Calu3 (cell line): ENCODE data around the gene SLAMF1. TPM values are rescaled to one million over a fixed set of nuclear protein-coding genes. Genes with fewer than 3 reads are reported as not detected.

ENCODE experiments used
- BruUV-seq: library from RNA; stranded (reverse); fragments of 400-500 nt; replicated peaks from 2 replicates; lab custom pipeline; 2021; lab: Mats Ljungman, UMichigan
- CTCF ChIA-PET: fragments of 300-600 bp; sonication (Branson Sonifier 250); formaldehyde crosslinking; loops from one replicate; lab custom pipeline; 2022; ENCODE audit warnings: antibody characterized with exemption; lab: Charles Lee
- DNase-seq: peaks from one replicate; pipeline ENCODE4 v3.0.0; 2022
- H3K27ac Mint-ChIP-seq: one replicate; pipeline ENCODE4 v1.8.0; 2022; ENCODE audit warnings: mixed read lengths; ENCODE audit not compliant: unreplicated experiment
- H3K27me3 Mint-ChIP-seq: one replicate; pipeline ENCODE4 v1.8.0; 2022; ENCODE audit warnings: mixed read lengths; ENCODE audit not compliant: unreplicated experiment
- H3K36me3 Mint-ChIP-seq: one replicate; pipeline ENCODE4 v1.8.0; 2022; ENCODE audit warnings: mild to moderate bottlenecking, moderate library complexity, mixed read lengths; ENCODE audit not compliant: insufficient read depth, unreplicated experiment
- H3K4me1 Mint-ChIP-seq: one replicate; pipeline ENCODE4 v1.8.0; 2022; ENCODE audit warnings: mild to moderate bottlenecking, low read depth, mixed read lengths; ENCODE audit not compliant: unreplicated experiment
- H3K4me3 Mint-ChIP-seq: one replicate; pipeline ENCODE4 v1.8.0; 2022; ENCODE audit warnings: mild to moderate bottlenecking, low read depth, moderate library complexity, mixed read lengths; ENCODE audit not compliant: unreplicated experiment
- H3K9me3 Mint-ChIP-seq: one replicate; pipeline ENCODE4 v1.8.0; 2022; ENCODE audit warnings: low read depth, mixed read lengths; ENCODE audit not compliant: unreplicated experiment
- intact Hi-C: fragments of 100-400 bp; cut with micrococcal nuclease; formaldehyde crosslinking; loops from one replicate; pipeline ENCODE4 v1.10.0; 2022; ENCODE audit not compliant: unreplicated experiment
- total RNA-seq: library from RNA; stranded (reverse); gene quantifications from 2 replicates; pipeline ENCODE4 v1.2.3, GENCODE V29; 2022
- TF ChIP-seq, protein P1 (sequence below): fragments of 200-600 bp; IDR thresholded peaks from one replicate; pipeline ENCODE4 v1.8.0; 2022; ENCODE audit warnings: antibody characterized with exemption; ENCODE audit not compliant: unreplicated experiment

SLAMF1 gene
- total RNA-seq, 1 experiment from 2014 or later, result not detected

DNA sequence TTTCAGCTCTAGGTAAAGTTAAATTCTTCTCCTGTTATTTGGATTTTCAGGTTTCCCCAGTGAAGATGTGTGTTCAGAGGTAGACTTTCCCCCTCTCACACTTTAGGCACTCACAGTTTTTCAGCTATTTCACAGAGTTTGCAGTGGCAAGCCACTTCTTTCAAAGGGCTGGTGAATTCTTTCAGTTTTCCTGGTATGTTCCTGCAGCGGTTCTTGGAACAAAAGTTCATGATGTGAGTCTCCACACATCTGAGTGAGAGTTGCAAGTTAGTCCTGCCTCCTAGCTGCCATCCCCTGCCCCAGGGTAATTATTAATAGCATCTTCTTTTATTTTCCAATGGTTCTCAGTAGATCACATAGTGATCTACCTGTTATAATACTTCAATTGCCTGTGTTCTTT is 40.2 kb downstream of the SLAMF1 start:
- intact Hi-C loops, result loop anchor here (1.0 to 5.0 kb wide), 3 partner anchors 64 to 178 kb away; no protein-coding TSS in a partner anchor
- Mint-ChIP-seq H3K9me3 (no peaks in the 10 kb centered on the region), H3K4me3 (no peak overlapping the region), H3K27me3 (peaks cover 70% of the 10 kb centered on the region), H3K4me1 (no peaks in the 10 kb centered on the region), H3K27ac (no peak overlapping the region), H3K36me3 (no peaks in the 10 kb centered on the region)
- CTCF ChIA-PET, result interaction anchor here (0.8 to 2.3 kb wide), 3 partner anchors 10 to 178 kb away, joined by 3 to 23 read pairs (median 7); no protein-coding TSS in a partner anchor
- no TSS peak for BruUV-seq
- no peak for DNase-seq
- TF ChIP-seq, protein P1, sequence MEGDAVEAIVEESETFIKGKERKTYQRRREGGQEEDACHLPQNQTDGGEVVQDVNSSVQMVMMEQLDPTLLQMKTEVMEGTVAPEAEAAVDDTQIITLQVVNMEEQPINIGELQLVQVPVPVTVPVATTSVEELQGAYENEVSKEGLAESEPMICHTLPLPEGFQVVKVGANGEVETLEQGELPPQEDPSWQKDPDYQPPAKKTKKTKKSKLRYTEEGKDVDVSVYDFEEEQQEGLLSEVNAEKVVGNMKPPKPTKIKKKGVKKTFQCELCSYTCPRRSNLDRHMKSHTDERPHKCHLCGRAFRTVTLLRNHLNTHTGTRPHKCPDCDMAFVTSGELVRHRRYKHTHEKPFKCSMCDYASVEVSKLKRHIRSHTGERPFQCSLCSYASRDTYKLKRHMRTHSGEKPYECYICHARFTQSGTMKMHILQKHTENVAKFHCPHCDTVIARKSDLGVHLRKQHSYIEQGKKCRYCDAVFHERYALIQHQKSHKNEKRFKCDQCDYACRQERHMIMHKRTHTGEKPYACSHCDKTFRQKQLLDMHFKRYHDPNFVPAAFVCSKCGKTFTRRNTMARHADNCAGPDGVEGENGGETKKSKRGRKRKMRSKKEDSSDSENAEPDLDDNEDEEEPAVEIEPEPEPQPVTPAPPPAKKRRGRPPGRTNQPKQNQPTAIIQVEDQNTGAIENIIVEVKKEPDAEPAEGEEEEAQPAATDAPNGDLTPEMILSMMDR, result no peak

DNA sequence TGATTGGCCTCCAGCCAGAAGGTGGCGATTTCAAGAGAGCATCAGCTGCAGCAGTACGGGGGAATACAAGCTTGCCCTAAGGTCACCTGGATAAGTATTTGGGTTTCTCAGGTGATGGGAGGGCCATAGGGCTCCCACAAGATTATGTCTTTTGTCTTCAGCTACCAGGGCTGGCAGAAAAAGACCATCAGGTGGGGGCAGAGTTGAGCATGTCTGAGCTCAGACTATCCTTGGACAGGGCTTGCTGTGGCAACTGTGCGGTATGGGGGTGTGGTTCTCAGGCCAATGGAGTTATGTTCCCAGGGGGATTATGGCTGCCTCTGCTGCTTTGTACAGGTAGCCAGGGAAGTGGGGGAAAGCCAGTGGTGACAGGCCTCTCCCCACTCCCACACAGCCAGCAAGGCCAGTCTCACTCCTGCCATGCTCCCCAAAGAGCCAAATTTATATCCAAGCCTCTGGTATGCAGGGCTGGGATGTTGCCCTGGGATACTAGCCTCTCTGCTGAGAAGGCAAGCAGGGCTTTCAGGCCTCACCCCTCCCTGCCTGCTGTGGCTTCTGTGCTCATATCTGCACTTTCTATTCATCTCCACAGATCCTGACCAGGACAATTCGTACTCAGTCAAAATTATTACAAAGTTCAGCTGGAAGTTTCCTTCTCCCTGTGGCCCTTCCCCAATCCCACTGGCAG is 40.9 kb downstream of the SLAMF1 start:
- H3K4me3 Mint-ChIP-seq, result no peak overlapping the region
- no peak overlapping the region for H3K27ac Mint-ChIP-seq
- TF ChIP-seq, protein P1, result no peak
- intact Hi-C loops, result loop anchor here (5.0 kb wide), 1 partner anchor 64 kb away; no protein-coding TSS in a partner anchor
- no TSS peak for BruUV-seq
- H3K27me3 Mint-ChIP-seq, result peaks cover 70% of the 10 kb centered on the region
- peaks cover 4% of the 10 kb centered on the region for H3K9me3 Mint-ChIP-seq
- no peaks in the 10 kb centered on the region for H3K36me3 Mint-ChIP-seq
- CTCF ChIA-PET, result interaction anchor here (0.8 to 2.3 kb wide), 4 partner anchors 11 to 177 kb away, joined by 3 to 23 read pairs (median 10); no protein-coding TSS in a partner anchor
- no peak for DNase-seq
- no peaks in the 10 kb centered on the region for H3K4me1 Mint-ChIP-seq

DNA sequence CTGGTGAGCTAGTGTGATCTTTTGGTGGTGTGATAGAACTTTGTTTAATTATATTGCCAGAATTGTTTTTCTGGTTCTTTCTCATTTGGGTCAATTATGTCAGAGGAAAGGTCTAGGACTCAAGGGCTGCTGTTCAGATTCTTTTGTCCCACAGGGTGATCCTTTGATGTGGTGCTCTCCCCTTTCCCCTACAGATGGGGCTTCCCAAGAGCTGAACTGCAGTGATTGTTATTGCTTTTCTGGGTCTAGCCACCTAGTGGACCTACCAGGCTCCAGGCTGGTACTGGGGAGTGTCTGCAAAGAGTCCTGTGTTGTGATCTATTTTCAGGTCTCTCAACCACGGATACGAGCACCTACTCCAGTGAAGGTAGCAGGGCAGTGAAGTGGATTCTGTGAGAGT is 41.6 kb downstream of the SLAMF1 start:
- Mint-ChIP-seq H3K27me3 (peaks cover 71% of the 10 kb centered on the region), H3K4me1 (no peaks in the 10 kb centered on the region), H3K36me3 (no peaks in the 10 kb centered on the region), H3K4me3 (no peak overlapping the region), H3K27ac (no peak overlapping the region), H3K9me3 (peaks cover 4% of the 10 kb centered on the region)
- intact Hi-C loops, result loop anchor here (5.0 kb wide), 1 partner anchor 63 kb away; no protein-coding TSS in a partner anchor
- TF ChIP-seq, protein P1, result no peak
- no TSS peak for BruUV-seq
- CTCF ChIA-PET, result interaction anchor here (2.2 to 2.3 kb wide), 2 partner anchors 173 to 176 kb away, joined by 7 to 13 read pairs; no protein-coding TSS in a partner anchor
- no peak for DNase-seq

DNA sequence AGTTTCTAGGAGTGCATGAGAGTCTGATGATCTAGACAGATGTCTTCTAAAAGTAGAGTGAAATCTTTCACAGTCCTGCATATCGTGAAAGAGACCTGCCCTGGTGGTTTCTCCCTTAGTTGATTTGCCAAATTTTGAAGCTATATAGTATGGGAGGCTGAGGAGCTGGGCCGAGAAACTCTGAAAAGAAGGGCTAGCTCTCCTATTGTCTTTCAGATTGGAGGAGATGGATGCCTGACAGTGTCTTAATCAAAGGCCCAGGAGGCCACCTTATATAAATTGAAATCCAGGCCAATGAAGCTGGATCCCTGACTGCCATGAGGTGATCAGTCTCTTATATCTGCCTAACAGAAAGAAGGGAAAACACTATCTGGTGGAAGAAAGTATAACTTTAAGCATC is 49.1 kb downstream of the SLAMF1 start:
- Mint-ChIP-seq H3K27ac (no peak overlapping the region), H3K4me3 (no peak overlapping the region), H3K4me1 (no peaks in the 10 kb centered on the region), H3K9me3 (peaks cover 9% of the 10 kb centered on the region), H3K27me3 (peaks cover 72% of the 10 kb centered on the region), H3K36me3 (no peaks in the 10 kb centered on the region)
- intact Hi-C loops, result no loop called here
- no TSS peak for BruUV-seq
- CTCF ChIA-PET, result interaction anchor here (0.7 to 1.5 kb wide), 3 partner anchors 11 to 169 kb away, joined by 3 to 7 read pairs (median 3); no protein-coding TSS in a partner anchor
- TF ChIP-seq, protein P1, result no peak
- no peak for DNase-seq
